Esophagus squamous epithelium (tissue), 5 donors: ENCODE results near the gene CLASRP. TPM values are rescaled to one million over a fixed set of nuclear protein-coding genes. Genes with fewer than 3 reads are reported as not detected.

ENCODE experiments used
- DNase-seq: peaks from one replicate; lab custom pipeline; 2025; lab: John Stamatoyannopoulos, UW
- H3K27ac ChIP-seq, 4 donors: fragments of 200-600 bp; sonication (generic); one replicate each; pipeline ENCODE4 v1.5.1; 2016 to 2019; ENCODE audit warnings: mild to moderate bottlenecking in 1 of 4
- H3K27me3 ChIP-seq, 4 donors: fragments of 200-600 bp; sonication (generic); 1 replicate in 3 of 4; 2 replicates in 1 of 4; pipeline versions ENCODE4 v1.5.1 to v1.6.0; 2017 to 2021; ENCODE audit warnings: antibody characterized with exemption in 1 of 4
- H3K36me3 ChIP-seq, 3 donors: fragments of 200-600 bp; sonication (generic); one replicate each; pipeline ENCODE4 v1.5.1; 2016 to 2019
- H3K4me1 ChIP-seq, 3 donors: fragments of 200-600 bp; sonication (generic); one replicate each; pipeline ENCODE4 v1.5.1; 2017 to 2019
- H3K4me3 ChIP-seq, 4 donors: fragments of 200-600 bp; sonication (generic); 1 replicate in 3 of 4; 2 replicates in 1 of 4; pipeline ENCODE4 v1.5.1; 2016 to 2019; ENCODE audit warnings: mild to moderate bottlenecking in 2 of 4, moderate library complexity in 1 of 4
- H3K9me3 ChIP-seq, 3 donors: fragments of 200-600 bp; sonication (generic); one replicate each; pipeline ENCODE4 v1.5.1; 2016 to 2019
- CTCF ChIP-seq, 6 experiments: fragments of 450-650 bp in 4 of 6; fragments of 200-600 bp in 2 of 6; sonication (generic) in 2 of 6; IDR thresholded peaks; one replicate each; pipeline ENCODE4 v1.5.1; 2016 to 2019; ENCODE audit warnings: antibody characterized with exemption in 6 of 6, mild to moderate bottlenecking in 4 of 6, moderate library complexity in 4 of 6
- POLR2A ChIP-seq, 4 donors: fragments of 450-650 bp; IDR thresholded peaks; one replicate each; pipeline ENCODE4 v1.6.1; 2017; ENCODE audit warnings: antibody characterized with exemption in 4 of 4, mild to moderate bottlenecking in 4 of 4, moderate library complexity in 3 of 4
- WGBS, 2 donors: methylation state at CpG; one replicate each; pipeline ENCODE4 v1.1.5; 2018; 5-methylcytosine and 5-hydroxymethylcytosine counted together
- intact Hi-C: fragments of 100-400 bp; cut with DNase I; formaldehyde crosslinking; loops from one replicate; pipeline ENCODE4 v1.15.0; 2022
- total RNA-seq, 4 donors: library from RNA; depleted of rRNA; stranded (reverse); fragments of >200 nt; gene quantifications; one replicate each; pipeline ENCODE4 v1.1.0, GENCODE V29; 2016
- donor health status: DM: yes; HTN: yes; CAD: no.

Gene CLASRP
- total RNA-seq, 4 donors from 2014 or later, result 46.4 to 122 (median 64.0) TPM

GRCh38 chr19:45021971-45022370 lies 16.9 kb upstream of the CLASRP start:
- no peaks in the 10 kb centered on the region for H3K9me3 ChIP-seq
- H3K27me3 ChIP-seq, result no peaks in the 10 kb centered on the region
- peaks cover 0 to 27% (median 0%) of the 10 kb centered on the region in 3 donors for H3K36me3 ChIP-seq
- DNase-seq, result no peak
- intact Hi-C loops, result no loop called here
- peaks cover 0 to 4% (median 0%) of the 10 kb centered on the region in 3 donors for H3K4me1 ChIP-seq
- H3K27ac ChIP-seq, result no peak overlapping the region
- WGBS, 2 donors, result 80 to 87% methylated on average over 1 to 8 of the region's 14 CpGs
- H3K4me3 ChIP-seq, result no peak overlapping the region
- TF ChIP-seq CTCF (IDR thresholded peaks at IDR 0.05) (no peak), POLR2A (IDR thresholded peaks at IDR 0.05) (no peak)

- H3K27me3 ChIP-seq, result no peaks in the 10 kb centered on the region
- intact Hi-C loops, result no loop called here
- H3K36me3 ChIP-seq, result peaks cover 0 to 29% (median 0%) of the 10 kb centered on the region in 3 donors
- no peak for TF ChIP-seq POLR2A (IDR thresholded peaks at IDR 0.05)
- no peak for TF ChIP-seq CTCF (IDR thresholded peaks at IDR 0.05)
- H3K4me1 ChIP-seq, result no peaks in the 10 kb centered on the region
- 92 to 97% methylated on average over 4 of the region's 4 CpGs for WGBS, 2 donors
- H3K9me3 ChIP-seq, result no peaks in the 10 kb centered on the region
- DNase-seq, result no peak
- H3K27ac ChIP-seq, result no peak overlapping the region
- H3K4me3 ChIP-seq, result no peak overlapping the region
These were observed 15.8 kb upstream of the CLASRP start for GRCh38 chr19:45023048-45023447.

- Histone ChIP-seq H3K4me3 (no peak overlapping the region), H3K27me3 (no peaks in the 10 kb centered on the region), H3K36me3 (peaks cover 0 to 51% (median 5%) of the 10 kb centered on the region in 3 donors), H3K4me1 (no peaks in the 10 kb centered on the region), H3K27ac (no peak overlapping the region), H3K9me3 (no peaks in the 10 kb centered on the region)
- 92 to 97% methylated on average over 9 of the region's 9 CpGs for WGBS, 2 donors
- intact Hi-C loops, result no loop called here
- TF ChIP-seq POLR2A (IDR thresholded peaks at IDR 0.05), result no peak
- no peak for TF ChIP-seq CTCF (IDR thresholded peaks at IDR 0.05)
- no peak for DNase-seq
These were observed 13.6 kb upstream of the CLASRP start for GRCh38 chr19:45025264-45025663.

- Histone ChIP-seq H3K4me3 (no peak overlapping the region), H3K36me3 (peaks cover 0 to 62% (median 5%) of the 10 kb centered on the region in 3 donors), H3K4me1 (no peaks in the 10 kb centered on the region), H3K27ac (no peak overlapping the region), H3K9me3 (no peaks in the 10 kb centered on the region), H3K27me3 (no peaks in the 10 kb centered on the region)
- no peak for DNase-seq
- intact Hi-C loops, result no loop called here
- 95 to 96% methylated on average over 2 of the region's 2 CpGs for WGBS, 2 donors
- TF ChIP-seq POLR2A (IDR thresholded peaks at IDR 0.05) (no peak), CTCF (IDR thresholded peaks at IDR 0.05) (no peak)
These were observed 11.5 kb upstream of the CLASRP start for GRCh38 chr19:45027371-45027770.

- H3K36me3 ChIP-seq, result peaks cover 3 to 84% (median 13%) of the 10 kb centered on the region in 3 donors
- no peaks in the 10 kb centered on the region for H3K4me1 ChIP-seq
- DNase-seq, result no peak
- TF ChIP-seq POLR2A (IDR thresholded peaks at IDR 0.05) (no peak), CTCF (IDR thresholded peaks at IDR 0.05) (no peak)
- intact Hi-C loops, result no loop called here
- 89 to 99% methylated on average over 6 of the region's 6 CpGs for WGBS, 2 donors
- H3K9me3 ChIP-seq, result no peaks in the 10 kb centered on the region
- no peak overlapping the region for H3K27ac ChIP-seq
- H3K4me3 ChIP-seq, result no peak overlapping the region
- no peaks in the 10 kb centered on the region for H3K27me3 ChIP-seq
These were observed 8.0 kb upstream of the CLASRP start for GRCh38 chr19:45030825-45031224.
